ENCODE data around the gene MFN2.

DNA sequence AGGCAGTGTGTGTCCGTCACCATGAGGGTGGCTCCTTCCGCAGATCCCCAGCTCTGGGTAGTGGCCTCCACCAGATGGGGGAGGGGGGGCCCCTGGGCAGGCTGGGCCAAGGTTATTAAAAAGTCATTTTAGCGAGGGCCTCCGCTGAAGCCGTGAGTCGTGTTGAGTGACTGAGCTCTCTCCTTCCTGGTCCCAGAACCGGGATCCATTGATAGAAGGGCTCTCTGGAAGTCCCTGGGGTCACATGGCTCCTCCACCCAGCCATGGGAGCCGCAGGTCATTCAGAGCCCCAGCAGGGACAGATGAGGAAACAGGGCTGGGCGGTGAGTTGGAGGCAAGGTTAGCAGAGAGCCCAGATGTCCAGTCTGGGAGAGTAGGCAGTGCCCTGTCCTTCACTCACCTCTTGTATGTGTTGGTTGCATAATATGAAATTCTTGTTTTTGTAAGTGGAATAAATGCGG, 51.9 kb downstream of the MFN2 start:
- TF ChIP-seq CTCF (IDR thresholded peaks at IDR 0.05; ENCODE audit: borderline replicate concordance, extremely low read depth, low read length, poor library complexity, severe bottlenecking) (no peak), EZH2 (IDR thresholded peaks at IDR 0.05; ENCODE audit: borderline replicate concordance, low read depth, low read length, severe bottlenecking) (no peak)
